ENCODE data around the gene NFKBIZ. TPM values are rescaled to one million over a fixed set of nuclear protein-coding genes. Genes with fewer than 3 reads are reported as not detected.
A peak's percentile ranks its signal among the peaks of the same experiment; 100 is the strongest.

The NFKBIZ gene
- total RNA-seq, 1 experiment from 2014 or later, result 63.0 TPM

- Histone ChIP-seq H2AFZ (ENCODE audit: low read length) (peak overlapping the region; percentile 90), H3K9ac (ENCODE audit: low read length) (peak overlapping the region; percentile 84; the same call in 1 of the 2 replicates), H3K9me3 (ENCODE audit: low read length) (no peaks in the 10 kb centered on the region), H3K79me2 (ENCODE audit: low read length) (peaks cover 6% of the 10 kb centered on the region; the same call in 1 of the 2 replicates), H3K27me3 (ENCODE audit: low read length) (no peaks in the 10 kb centered on the region), H3K4me1 (ENCODE audit: insufficient read depth, low read length) (peaks cover 20% of the 10 kb centered on the region), H3K4me2 (ENCODE audit: low read length) (peak overlapping the region; percentile 92), H3F3A (ENCODE audit: low read length, unreplicated experiment) (no peaks in the 10 kb centered on the region), H3K36me3 (ENCODE audit: low read depth, low read length) (no peaks in the 10 kb centered on the region), H3K4me3 (ENCODE audit: low read length) (peak overlapping the region; percentile 76), H3K27ac (ENCODE audit: low read length) (0 out of 2 replicates have a peak overlapping the region, but pooled peaks have one; percentile 79), H4K20me1 (ENCODE audit: low read length) (no peaks in the 10 kb centered on the region), H3K9me2 (replicated peaks; ENCODE audit: low read length) (no peaks in the 10 kb centered on the region)
- no TSS peak for BruUV-seq (replicated peaks)
- intact Hi-C loops (cut with micrococcal nuclease), result no loop called here
- ATAC-seq, result peak; percentile 46
- no peak for DNase-seq
- TF ChIP-seq EZH2 (IDR thresholded peaks at IDR 0.05; ENCODE audit: low read length, unreplicated experiment) (no peak), CTCF (conservative IDR thresholded peaks at IDR 0.05; ENCODE audit: low read depth, low read length) (no peak), EZH2phosphoT487 (IDR thresholded peaks at IDR 0.05; ENCODE audit: borderline replicate concordance, low read length) (no peak)
- ChIA-PET POLR2A (ENCODE audit: unreplicated experiment) (interaction anchor here (0.5 to 0.7 kb wide), 2 partner anchors 39 to 328 kb away, joined by 3 to 5 read pairs; no protein-coding TSS in a partner anchor), CTCF (no interaction called here)
Measured at GRCh38 chr3:101828691-101829436, 20.4 kb upstream of the NFKBIZ start.

- intact Hi-C loops (cut with micrococcal nuclease), result no loop called here
- peaks cover 20% of the 10 kb centered on the region for H3K4me1 ChIP-seq (ENCODE audit: insufficient read depth, low read length)
- H4K20me1 ChIP-seq (ENCODE audit: low read length), result no peaks in the 10 kb centered on the region
- peak overlapping the region; percentile 92 for H3K4me2 ChIP-seq (ENCODE audit: low read length)
- no peak for TF ChIP-seq CTCF (conservative IDR thresholded peaks at IDR 0.05; ENCODE audit: low read depth, low read length)
- TF ChIP-seq EZH2 (IDR thresholded peaks at IDR 0.05; ENCODE audit: low read length, unreplicated experiment), result no peak
- TF ChIP-seq EZH2phosphoT487 (IDR thresholded peaks at IDR 0.05; ENCODE audit: borderline replicate concordance, low read length), result no peak
- H3K9me2 ChIP-seq (replicated peaks; ENCODE audit: low read length), result no peaks in the 10 kb centered on the region
- no peaks in the 10 kb centered on the region for H3K27me3 ChIP-seq (ENCODE audit: low read length)
- ChIA-PET CTCF (no interaction called here), POLR2A (ENCODE audit: unreplicated experiment) (interaction anchor here (0.5 to 0.7 kb wide), 2 partner anchors 38 to 327 kb away, joined by 3 to 5 read pairs; no protein-coding TSS in a partner anchor)
- no peaks in the 10 kb centered on the region for H3F3A ChIP-seq (ENCODE audit: low read length, unreplicated experiment)
- peak overlapping the region; percentile 76; the same call in 1 of the 2 replicates for H3K4me3 ChIP-seq (ENCODE audit: low read length)
- H3K36me3 ChIP-seq (ENCODE audit: low read depth, low read length), result no peaks in the 10 kb centered on the region
- no peak for DNase-seq
- H3K9ac ChIP-seq (ENCODE audit: low read length), result no peak overlapping the region
- no peak overlapping the region for H3K27ac ChIP-seq (ENCODE audit: low read length)
- no TSS peak for BruUV-seq (replicated peaks)
- 0 out of 2 replicates have a peak overlapping the region, but pooled peaks have one; percentile 25 for H2AFZ ChIP-seq (ENCODE audit: low read length)
- peaks cover 6% of the 10 kb centered on the region; the same call in 1 of the 2 replicates for H3K79me2 ChIP-seq (ENCODE audit: low read length)
- H3K9me3 ChIP-seq (ENCODE audit: low read length), result no peaks in the 10 kb centered on the region
- no peak; the same call in 1 of the 2 replicates for ATAC-seq
Measured at GRCh38 chr3:101829437-101829830, 19.9 kb upstream of the NFKBIZ start.

- no peak overlapping the region for H3K27ac ChIP-seq (ENCODE audit: low read length)
- POLR2A ChIA-PET (ENCODE audit: unreplicated experiment), result interaction anchor here (0.5 to 0.7 kb wide), 3 partner anchors 19 to 805 kb away, joined by 3 to 5 read pairs (median 5); partner anchors contain the start of gene NFKBIZ
Measured at GRCh38 chr3:101829874-101830273, 19.4 kb upstream of the NFKBIZ start.

More at GRCh38 chr3:101829874-101830273, 19.4 kb upstream of the NFKBIZ start:
- peaks cover 20% of the 10 kb centered on the region for H3K4me1 ChIP-seq (ENCODE audit: insufficient read depth, low read length)
- no peaks in the 10 kb centered on the region for H3K9me3 ChIP-seq (ENCODE audit: low read length)
- no peak overlapping the region for H3K4me3 ChIP-seq (ENCODE audit: low read length)
- H3K9me2 ChIP-seq (replicated peaks; ENCODE audit: low read length), result no peaks in the 10 kb centered on the region
- intact Hi-C loops (cut with micrococcal nuclease), result no loop called here
- CTCF ChIA-PET, result no interaction called here
- DNase-seq (no peak), ATAC-seq (no peak)
- no peaks in the 10 kb centered on the region for H3K27me3 ChIP-seq (ENCODE audit: low read length)
- peaks cover 6% of the 10 kb centered on the region; the same call in 1 of the 2 replicates for H3K79me2 ChIP-seq (ENCODE audit: low read length)
- H3F3A ChIP-seq (ENCODE audit: low read length, unreplicated experiment), result no peaks in the 10 kb centered on the region
- no peak overlapping the region for H3K9ac ChIP-seq (ENCODE audit: low read length)
- H3K4me2 ChIP-seq (ENCODE audit: low read length), result no peak overlapping the region
- no TSS peak for BruUV-seq (replicated peaks)
- H3K36me3 ChIP-seq (ENCODE audit: low read depth, low read length), result no peaks in the 10 kb centered on the region
- TF ChIP-seq EZH2 (IDR thresholded peaks at IDR 0.05; ENCODE audit: low read length, unreplicated experiment) (no peak), CTCF (conservative IDR thresholded peaks at IDR 0.05; ENCODE audit: low read depth, low read length) (no peak), EZH2phosphoT487 (IDR thresholded peaks at IDR 0.05; ENCODE audit: borderline replicate concordance, low read length) (no peak)
- H2AFZ ChIP-seq (ENCODE audit: low read length), result no peak overlapping the region
- no peaks in the 10 kb centered on the region for H4K20me1 ChIP-seq (ENCODE audit: low read length)

Data from PC-3 (cell line).